Measurements from ENCODE around the gene CKAP2.

DNA sequence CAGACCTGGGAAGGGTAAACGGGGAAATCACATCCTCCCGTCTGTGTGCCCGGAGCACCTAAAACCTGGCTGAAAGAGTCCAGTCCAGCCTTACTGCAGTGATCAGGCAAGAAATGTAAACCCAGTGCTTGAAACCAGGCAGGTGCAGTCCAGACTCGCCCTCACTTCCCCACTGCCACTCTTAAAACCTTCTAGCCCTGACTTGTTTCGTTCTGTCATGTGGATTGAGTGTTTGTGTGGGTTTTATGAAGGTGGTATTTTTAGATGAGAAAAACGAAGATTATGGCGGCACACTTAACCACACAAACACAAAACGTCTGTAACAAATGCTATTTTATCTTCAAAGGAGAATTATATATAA lies 839 bp upstream of the CKAP2 start:
- TF ChIP-seq BCL11A (tag by site-specific recombination; IDR thresholded peaks at IDR 0.05; ENCODE audit: low read depth) (no peak), ZNF140 (tag by site-specific recombination; IDR thresholded peaks at IDR 0.05) (no peak), ZNF629 (tag by site-specific recombination; IDR thresholded peaks at IDR 0.05) (no peak), ZBTB7A (tag by site-specific recombination; IDR thresholded peaks at IDR 0.05; ENCODE audit: low read depth) (no peak), ZNF146 (tag by site-specific recombination; IDR thresholded peaks at IDR 0.05) (no peak), PATZ1 (tag by site-specific recombination; IDR thresholded peaks at IDR 0.05) (no peak), CTCF (tag by site-specific recombination; IDR thresholded peaks at IDR 0.05) (no peak), ZNF280D (tag by site-specific recombination; IDR thresholded peaks at IDR 0.05) (no peak), YY1 (tag by site-specific recombination; IDR thresholded peaks at IDR 0.05) (no peak)

Measured in HEK293 (cell line).